MCF 10A (cell line): ENCODE results near the gene TYW5. TPM values are rescaled to one million over a fixed set of nuclear protein-coding genes. Genes with fewer than 3 reads are reported as not detected.

Experiments used
- BruUV-seq: library from RNA; stranded (reverse); fragments of 400-500 nt; replicated peaks from 2 replicates; lab custom pipeline; 2021; lab: Mats Ljungman, UMichigan
- CTCF ChIA-PET: fragments of 300-600 bp; sonication (Branson Sonifier 250); formaldehyde crosslinking; extraction: SDS; loops from one replicate; lab custom pipeline; 2021; ENCODE audit warnings: antibody characterized with exemption, inconsistent platforms; lab: Yijun Ruan, JAX
- POLR2A ChIA-PET: fragments of 300-600, 350-650 bp; sonication (Branson Sonifier 250); formaldehyde crosslinking; extraction: SDS; loops from one replicate; lab custom pipeline; 2020; ENCODE audit warnings: antibody characterized with exemption, inconsistent platforms; lab: Yijun Ruan, JAX
- DNase-seq: peaks from one replicate; pipeline ENCODE4 v3.0.0-alpha.2; 2018; ENCODE audit not compliant: unreplicated experiment
- H3K27ac Mint-ChIP-seq: one replicate; pipeline ENCODE4 v1.8.0; 2022; ENCODE audit warnings: mild to moderate bottlenecking, low read depth, mixed read lengths; ENCODE audit not compliant: unreplicated experiment
- H3K27me3 Mint-ChIP-seq: one replicate; pipeline ENCODE4 v1.8.0; 2022; ENCODE audit warnings: mixed read lengths; ENCODE audit not compliant: insufficient read depth, unreplicated experiment
- H3K36me3 Mint-ChIP-seq: one replicate; pipeline ENCODE4 v1.8.0; 2022; ENCODE audit warnings: mild to moderate bottlenecking, moderate library complexity, mixed read lengths; ENCODE audit not compliant: insufficient read depth, unreplicated experiment
- H3K4me1 Mint-ChIP-seq: one replicate; pipeline ENCODE4 v1.8.0; 2022; ENCODE audit warnings: mixed read lengths; ENCODE audit not compliant: insufficient read depth, unreplicated experiment
- H3K4me3 Mint-ChIP-seq: one replicate; pipeline ENCODE4 v1.8.0; 2022; ENCODE audit warnings: mild to moderate bottlenecking, moderate library complexity, mixed read lengths; ENCODE audit not compliant: unreplicated experiment
- H3K9me3 Mint-ChIP-seq: one replicate; pipeline ENCODE4 v1.8.0; 2022; ENCODE audit warnings: mixed read lengths; ENCODE audit not compliant: unreplicated experiment
- CTCF ChIP-seq: fragments of 200-600 bp; IDR thresholded peaks from one replicate; pipeline ENCODE4 v1.8.0; 2022; ENCODE audit warnings: antibody characterized with exemption, mild to moderate bottlenecking; ENCODE audit not compliant: unreplicated experiment
- intact Hi-C: fragments of 100-400 bp; cut with micrococcal nuclease; formaldehyde crosslinking; loops from 2 replicates; pipeline ENCODE4 v1.14.1; 2022
- total RNA-seq: library from RNA; stranded (reverse); gene quantifications from 2 replicates; pipeline ENCODE4 v1.2.3, GENCODE V29; 2022

TYW5 gene
- total RNA-seq, 1 experiment from 2014 or later: 11.1 TPM

GRCh38 chr2:199992296-199992695 is 37.0 kb upstream of the TYW5 start:
- Mint-ChIP-seq H3K27ac (no peak overlapping the region), H3K27me3 (no peaks in the 10 kb centered on the region), H3K36me3 (peaks cover 4% of the 10 kb centered on the region), H3K9me3 (no peaks in the 10 kb centered on the region), H3K4me1 (no peaks in the 10 kb centered on the region), H3K4me3 (no peak overlapping the region)
- no peak for DNase-seq
- intact Hi-C loops: no loop called here
- CTCF ChIA-PET: no interaction called here
- POLR2A ChIA-PET: no interaction called here
- TF ChIP-seq CTCF: no peak
- no TSS peak for BruUV-seq

DNA sequence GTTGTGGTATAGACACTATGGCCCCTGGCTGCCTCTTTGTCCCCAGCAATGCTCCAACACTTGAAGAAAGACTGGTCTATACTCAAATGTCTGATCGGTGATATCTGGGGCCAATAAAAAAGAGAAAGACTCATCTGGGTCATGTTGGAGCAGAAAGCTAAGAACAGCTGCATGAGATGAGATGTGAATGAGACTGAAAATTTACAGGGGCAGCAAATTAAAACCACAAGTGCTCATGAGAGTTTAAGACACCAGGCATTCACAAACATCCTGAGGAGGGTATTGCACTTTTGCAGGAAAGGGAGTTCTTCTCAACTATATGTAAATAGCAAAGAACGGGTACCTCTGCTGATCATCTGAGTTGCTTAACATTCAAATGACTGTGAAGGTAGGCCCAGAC is 36.4 kb upstream of the TYW5 start:
- no peaks in the 10 kb centered on the region for H3K4me1 Mint-ChIP-seq
- no TSS peak for BruUV-seq
- DNase-seq: no peak
- TF ChIP-seq CTCF: no peak
- H3K27ac Mint-ChIP-seq: no peak overlapping the region
- H3K27me3 Mint-ChIP-seq: no peaks in the 10 kb centered on the region
- no peaks in the 10 kb centered on the region for H3K9me3 Mint-ChIP-seq
- CTCF ChIA-PET: no interaction called here
- POLR2A ChIA-PET: no interaction called here
- intact Hi-C loops: no loop called here
- H3K4me3 Mint-ChIP-seq: no peak overlapping the region
- H3K36me3 Mint-ChIP-seq: peaks cover under 1% of the 10 kb centered on the region

DNA sequence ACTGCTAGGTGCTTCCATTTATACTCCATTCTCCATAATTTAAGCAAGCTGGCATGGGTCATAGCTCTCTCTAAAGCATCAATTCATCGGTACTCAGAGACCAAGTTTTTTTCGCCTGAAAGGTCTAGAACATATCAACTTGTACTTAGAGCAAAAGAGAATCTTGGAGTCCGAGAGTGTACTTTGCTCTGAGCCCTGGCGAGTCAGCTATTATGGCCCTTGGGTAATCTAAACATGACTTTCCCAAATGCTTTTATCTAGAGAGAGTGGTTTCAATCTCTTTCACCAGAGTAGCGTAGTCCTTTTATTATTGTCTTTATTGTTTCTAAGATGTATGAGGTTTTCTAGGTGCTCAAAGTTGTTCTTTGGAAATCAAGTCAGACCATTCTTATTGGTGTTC is 34.5 kb upstream of the TYW5 start:
- no peaks in the 10 kb centered on the region for H3K27me3 Mint-ChIP-seq
- intact Hi-C loops: no loop called here
- DNase-seq: no peak
- H3K9me3 Mint-ChIP-seq: no peaks in the 10 kb centered on the region
- ChIA-PET CTCF (interaction anchor here (1.1 kb wide), 1 partner anchor 546 kb away, joined by 5 read pairs; no protein-coding TSS in a partner anchor), POLR2A (no interaction called here)
- BruUV-seq: no TSS peak
- no peaks in the 10 kb centered on the region for H3K36me3 Mint-ChIP-seq
- TF ChIP-seq CTCF: no peak
- H3K4me3 Mint-ChIP-seq: no peak overlapping the region
- H3K27ac Mint-ChIP-seq: no peak overlapping the region
- H3K4me1 Mint-ChIP-seq: no peaks in the 10 kb centered on the region

DNA sequence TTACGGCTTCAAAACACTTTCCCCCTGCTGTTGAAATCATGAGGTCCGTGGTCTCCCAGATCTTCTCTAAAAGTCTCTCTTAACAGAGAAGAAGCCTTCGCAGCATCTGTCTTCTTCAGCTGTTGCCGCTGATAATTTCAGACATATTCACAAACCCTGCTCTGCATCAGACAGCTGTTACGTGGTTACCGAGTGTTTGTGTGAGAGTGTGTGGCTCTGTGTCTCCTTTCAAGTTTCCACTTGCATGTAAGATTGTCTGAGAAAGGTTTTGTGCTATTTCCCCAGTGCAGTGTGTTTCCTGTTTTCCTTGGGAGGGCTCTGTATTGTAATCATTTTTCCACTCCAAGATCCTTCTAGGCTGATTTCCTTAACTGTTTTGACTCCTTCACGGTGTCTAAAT is 32.9 kb upstream of the TYW5 start:
- H3K9me3 Mint-ChIP-seq: no peaks in the 10 kb centered on the region
- no peaks in the 10 kb centered on the region for H3K27me3 Mint-ChIP-seq
- BruUV-seq: no TSS peak
- no peaks in the 10 kb centered on the region for H3K36me3 Mint-ChIP-seq
- no peaks in the 10 kb centered on the region for H3K4me1 Mint-ChIP-seq
- no peak overlapping the region for H3K4me3 Mint-ChIP-seq
- no peak for TF ChIP-seq CTCF
- intact Hi-C loops: no loop called here
- no peak for DNase-seq
- no peak overlapping the region for H3K27ac Mint-ChIP-seq
- ChIA-PET CTCF (interaction anchor here (0.9 to 4.8 kb wide), 3 partner anchors 483 to 505 kb away, joined by 3 to 59 read pairs (median 4); no protein-coding TSS in a partner anchor), POLR2A (no interaction called here)
